CD4-positive, alpha-beta memory T cell (primary cell): ENCODE data around the gene TOR2A. TPM values are rescaled to one million over a fixed set of nuclear protein-coding genes. Genes with fewer than 3 reads are reported as not detected.
A peak's percentile ranks its signal among the peaks of the same experiment; 100 is the strongest.

Experiments used
- CTCF ChIA-PET: fragments of 350-600 bp; sonication (Branson Sonifier 250); formaldehyde crosslinking; loops from one replicate; lab custom pipeline; 2021; ENCODE audit warnings: inconsistent platforms; ENCODE audit not compliant: partially characterized antibody; lab: Charles Lee
- POLR2A ChIA-PET: fragments of 350-600 bp; sonication (Branson Sonifier 250); formaldehyde crosslinking; loops from one replicate; lab custom pipeline; 2021; ENCODE audit not compliant: partially characterized antibody; lab: Charles Lee
- DNase-seq, 5 donors: peaks; one replicate each; pipeline versions ENCODE4 v3.0.0 to v3.0.0-alpha.2; 2020 to 2022; ENCODE audit warnings: mixed read lengths in 1 of 5
- H3K27ac ChIP-seq: one replicate; pipeline ENCODE4 v1.7.0; 2013; ENCODE audit warnings: low read depth, low read length
- H3K27me3 ChIP-seq: 2 replicates; pipeline ENCODE4 v1.7.0; 2013; ENCODE audit warnings: mild to moderate bottlenecking, low read length, moderate library complexity; ENCODE audit not compliant: insufficient read depth
- H3K36me3 ChIP-seq: 2 replicates; pipeline ENCODE4 v1.7.0; 2013; ENCODE audit warnings: mild to moderate bottlenecking, low read length, moderate library complexity; ENCODE audit not compliant: insufficient read depth
- H3K4me1 ChIP-seq: 2 replicates; pipeline ENCODE4 v1.7.0; 2013; ENCODE audit warnings: mild to moderate bottlenecking, low read length, moderate library complexity; ENCODE audit not compliant: insufficient read depth
- H3K4me3 ChIP-seq, 2 donors: one replicate each; pipeline ENCODE4 v1.7.0; 2013; ENCODE audit warnings: low read length in 2 of 2, mild to moderate bottlenecking in 1 of 2
- H3K9me3 ChIP-seq, 2 donors: one replicate each; pipeline ENCODE4 v1.7.0; 2013; ENCODE audit warnings: low read length in 2 of 2, control low read depth in 1 of 2; ENCODE audit not compliant: control insufficient read depth in 1 of 2
- H3K27ac Mint-ChIP-seq, 7 donors: one replicate each; pipeline ENCODE4 v1.8.0; 2020 to 2021; ENCODE audit warnings: mixed read lengths in 7 of 7, mild to moderate bottlenecking in 6 of 7, inconsistent platforms in 3 of 7, moderate library complexity in 3 of 7
- H3K27me3 Mint-ChIP-seq, 2 donors: one replicate each; pipeline ENCODE4 v1.8.0; 2020 to 2021; ENCODE audit warnings: mixed read lengths in 2 of 2
- H3K36me3 Mint-ChIP-seq, 2 donors: one replicate each; pipeline ENCODE4 v1.8.0; 2020 to 2021; ENCODE audit warnings: mixed read lengths in 2 of 2, inconsistent platforms in 1 of 2, mild to moderate bottlenecking in 1 of 2
- H3K4me1 Mint-ChIP-seq, 4 donors: one replicate each; pipeline ENCODE4 v1.8.0; 2020 to 2021; ENCODE audit warnings: mixed read lengths in 4 of 4, mild to moderate bottlenecking in 1 of 4
- H3K4me3 Mint-ChIP-seq, 8 donors: one replicate each; pipeline ENCODE4 v1.8.0; 2020 to 2021; ENCODE audit warnings: mixed read lengths in 8 of 8, mild to moderate bottlenecking in 7 of 8, moderate library complexity in 6 of 8, inconsistent platforms in 3 of 8
- H3K9me3 Mint-ChIP-seq, 8 donors: one replicate each; pipeline ENCODE4 v1.8.0; 2020 to 2021; ENCODE audit warnings: mixed read lengths in 8 of 8, mild to moderate bottlenecking in 5 of 8, inconsistent platforms in 3 of 8, moderate library complexity in 1 of 8
- intact Hi-C: fragments of 100-400 bp; cut with micrococcal nuclease; formaldehyde crosslinking; loops from one replicate; pipeline ENCODE4 v1.15.1; 2023
- polyA plus RNA-seq, 2 donors: library from polyadenylated mRNA; unstranded; fragments of 300-500 nt; fragmentation: Illumina TruSeq; gene quantifications; one replicate each; pipeline ENCODE4 v1.2.3, GENCODE V29; 2021
- total RNA-seq, 2 experiments: library from RNA; stranded (reverse); gene quantifications; one replicate each; pipeline ENCODE4 v1.2.3, GENCODE V29; 2021

The TOR2A gene
- total and polyA plus RNA-seq, 4 experiments from 2014 or later: 14.3 to 27.1 (median 20.8) TPM

- Mint-ChIP-seq H3K9me3 (no peaks in the 10 kb centered on the region), H3K4me3 (no peak overlapping the region), H3K27ac (no peak overlapping the region), H3K27me3 (no peaks in the 10 kb centered on the region), H3K4me1 (no peaks in the 10 kb centered on the region), H3K36me3 (peaks cover 7 to 14% of the 10 kb centered on the region in 2 donors)
- Histone ChIP-seq H3K4me3 (no peak overlapping the region), H3K27ac (no peak overlapping the region), H3K9me3 (no peaks in the 10 kb centered on the region), H3K27me3 (no peaks in the 10 kb centered on the region), H3K36me3 (no peaks in the 10 kb centered on the region), H3K4me1 (no peaks in the 10 kb centered on the region)
- ChIA-PET POLR2A (no interaction called here), CTCF (no interaction called here)
- intact Hi-C loops: no loop called here
- DNase-seq: no peak
Observed at GRCh38 chr9:127692071-127692470, 43.0 kb downstream of the TOR2A start.

GRCh38 chr9:127690735-127691134, 44.4 kb downstream of the TOR2A start:
- Mint-ChIP-seq H3K4me3 (no peak overlapping the region), H3K4me1 (no peaks in the 10 kb centered on the region), H3K27me3 (no peaks in the 10 kb centered on the region), H3K9me3 (no peaks in the 10 kb centered on the region), H3K27ac (peak overlapping the region in 1 of 7 donors; percentile 29), H3K36me3 (peaks cover 7 to 14% of the 10 kb centered on the region in 2 donors)
- ChIA-PET CTCF (no interaction called here), POLR2A (no interaction called here)
- no peaks in the 10 kb centered on the region for H3K9me3 ChIP-seq
- no peak overlapping the region for H3K4me3 ChIP-seq
- H3K4me1 ChIP-seq: no peaks in the 10 kb centered on the region
- no peak overlapping the region for H3K27ac ChIP-seq
- DNase-seq: no peak
- H3K36me3 ChIP-seq: no peaks in the 10 kb centered on the region
- no peaks in the 10 kb centered on the region for H3K27me3 ChIP-seq
- intact Hi-C loops: no loop called here

- Mint-ChIP-seq H3K9me3 (no peaks in the 10 kb centered on the region), H3K4me3 (no peak overlapping the region)
- CTCF ChIA-PET: no interaction called here
Observed at GRCh38 chr9:127689329-127690000, 45.6 kb downstream of the TOR2A start.

GRCh38 chr9:127686461-127687393, 48.4 kb downstream of the TOR2A start:
- CTCF ChIA-PET: interaction anchor here (1.1 kb wide), 1 partner anchor 48 kb away, joined by 3 read pairs; the partner anchor contains the start of gene TOR2A
- Mint-ChIP-seq H3K27me3 (no peaks in the 10 kb centered on the region), H3K9me3 (no peaks in the 10 kb centered on the region), H3K4me3 (no peak overlapping the region), H3K27ac (no peak overlapping the region), H3K36me3 (peaks cover 8 to 13% of the 10 kb centered on the region in 2 donors), H3K4me1 (no peaks in the 10 kb centered on the region)
- intact Hi-C loops: no loop called here
- POLR2A ChIA-PET: no interaction called here
- H3K4me1 ChIP-seq: no peaks in the 10 kb centered on the region
- no peaks in the 10 kb centered on the region for H3K36me3 ChIP-seq
- no peak for DNase-seq
- H3K27ac ChIP-seq: no peak overlapping the region
- H3K9me3 ChIP-seq: no peaks in the 10 kb centered on the region
- no peaks in the 10 kb centered on the region for H3K27me3 ChIP-seq
- H3K4me3 ChIP-seq: no peak overlapping the region

More at GRCh38 chr9:127689329-127690000, 45.6 kb downstream of the TOR2A start:
- H3K27me3 Mint-ChIP-seq: no peaks in the 10 kb centered on the region
- Histone ChIP-seq H3K4me1 (no peaks in the 10 kb centered on the region), H3K4me3 (no peak overlapping the region), H3K27ac (no peak overlapping the region), H3K9me3 (no peaks in the 10 kb centered on the region), H3K27me3 (no peaks in the 10 kb centered on the region), H3K36me3 (no peaks in the 10 kb centered on the region)
- peaks cover 9 to 14% of the 10 kb centered on the region in 2 donors for H3K36me3 Mint-ChIP-seq
- no peaks in the 10 kb centered on the region for H3K4me1 Mint-ChIP-seq
- intact Hi-C loops: no loop called here
- POLR2A ChIA-PET: no interaction called here
- no peak overlapping the region for H3K27ac Mint-ChIP-seq
- DNase-seq: no peak

- intact Hi-C loops: no loop called here
- DNase-seq: no peak
- H3K4me3 Mint-ChIP-seq: no peak overlapping the region
- H3K27ac Mint-ChIP-seq: no peak overlapping the region
- H3K4me1 ChIP-seq: no peaks in the 10 kb centered on the region
- H3K9me3 Mint-ChIP-seq: no peaks in the 10 kb centered on the region
- H3K27ac ChIP-seq: no peak overlapping the region
- H3K27me3 Mint-ChIP-seq: no peaks in the 10 kb centered on the region
- no peaks in the 10 kb centered on the region for H3K4me1 Mint-ChIP-seq
- H3K9me3 ChIP-seq: no peaks in the 10 kb centered on the region
- no peaks in the 10 kb centered on the region for H3K36me3 ChIP-seq
- ChIA-PET POLR2A (no interaction called here), CTCF (no interaction called here)
- H3K27me3 ChIP-seq: no peaks in the 10 kb centered on the region
- H3K4me3 ChIP-seq: no peak overlapping the region
- peaks cover 13 to 14% of the 10 kb centered on the region in 2 donors for H3K36me3 Mint-ChIP-seq
Observed at GRCh38 chr9:127684576-127684975, 50.5 kb downstream of the TOR2A start.

- Mint-ChIP-seq H3K27me3 (no peaks in the 10 kb centered on the region), H3K9me3 (no peaks in the 10 kb centered on the region), H3K4me1 (no peaks in the 10 kb centered on the region), H3K36me3 (peaks cover 13 to 14% of the 10 kb centered on the region in 2 donors), H3K27ac (peak overlapping the region in 1 of 7 donors; percentile 17), H3K4me3 (no peak overlapping the region)
- CTCF ChIA-PET: no interaction called here
- intact Hi-C loops: no loop called here
- no peak overlapping the region for H3K27ac ChIP-seq
- no peaks in the 10 kb centered on the region for H3K4me1 ChIP-seq
- DNase-seq: no peak
- POLR2A ChIA-PET: no interaction called here
- no peaks in the 10 kb centered on the region for H3K9me3 ChIP-seq
- H3K4me3 ChIP-seq: no peak overlapping the region
- no peaks in the 10 kb centered on the region for H3K27me3 ChIP-seq
- H3K36me3 ChIP-seq: no peaks in the 10 kb centered on the region
Observed at GRCh38 chr9:127683723-127684122, 51.4 kb downstream of the TOR2A start.

GRCh38 chr9:127682351-127683136, 52.5 kb downstream of the TOR2A start:
- no peaks in the 10 kb centered on the region for H3K9me3 Mint-ChIP-seq
- H3K4me3 Mint-ChIP-seq: no peak overlapping the region
- ChIA-PET POLR2A (no interaction called here), CTCF (no interaction called here)
- H3K9me3 ChIP-seq: no peaks in the 10 kb centered on the region
- H3K4me3 ChIP-seq: no peak overlapping the region
- no peaks in the 10 kb centered on the region for H3K27me3 ChIP-seq
- no peaks in the 10 kb centered on the region for H3K4me1 Mint-ChIP-seq
- no peaks in the 10 kb centered on the region for H3K27me3 Mint-ChIP-seq
- no peaks in the 10 kb centered on the region for H3K4me1 ChIP-seq
- no peak for DNase-seq
- H3K27ac Mint-ChIP-seq: no peak overlapping the region
- intact Hi-C loops: no loop called here
- no peak overlapping the region for H3K27ac ChIP-seq
- peaks cover 13 to 15% of the 10 kb centered on the region in 2 donors for H3K36me3 Mint-ChIP-seq
- no peaks in the 10 kb centered on the region for H3K36me3 ChIP-seq
